GM12878 (cell line): ENCODE measurements around the gene GREB1. TPM values are rescaled to one million over a fixed set of nuclear protein-coding genes. Genes with fewer than 3 reads are reported as not detected.

ENCODE experiments used
- ATAC-seq: fragments of 200-7000 bp; cut with Tn5 transposase; 3 replicates; pipeline ENCODE4 v1.9.1; 2020; ENCODE audit warnings: mild to moderate bottlenecking, moderate library complexity
- BruUV-seq: library from RNA; stranded (reverse); fragments of 400-500 nt; replicated peaks from 2 replicates; lab custom pipeline; 2021; lab: Mats Ljungman, UMichigan
- CTCF ChIA-PET: fragments of 300-600 bp; sonication (Branson Sonifier 250); formaldehyde crosslinking; extraction: SDS; loops from one replicate; lab custom pipeline; 2021; ENCODE audit warnings: inconsistent platforms; lab: Yijun Ruan, JAX
- POLR2A ChIA-PET: fragments of 350-600 bp; formaldehyde crosslinking; extraction: SDS; loops from one replicate; lab custom pipeline; 2021; ENCODE audit warnings: inconsistent platforms; lab: Charles Lee
- RAD21 ChIA-PET: fragments of 300-600 bp; sonication (Branson Sonifier 250); formaldehyde crosslinking; loops from one replicate; lab custom pipeline; 2023; ENCODE audit warnings: antibody characterized with exemption; ENCODE audit not compliant: unreplicated experiment; lab: Charles Lee
- SMC1A ChIA-PET: fragments of 300-600 bp; sonication (Branson Sonifier 250); formaldehyde crosslinking; loops from one replicate; lab custom pipeline; 2023; ENCODE audit not compliant: unreplicated experiment, uncharacterized antibody; lab: Charles Lee
- DNase-seq: peaks from one replicate; pipeline ENCODE4 v3.0.0-alpha.2; 2011; ENCODE audit warnings: low read depth, low spot score
- FAIRE-seq: peaks from 3 replicates; lab custom pipeline; 2011; peaks lifted over from hg19 to GRCh38; lab: Jason Lieb, UNC
- H2AFZ ChIP-seq: 2 replicates; pipeline ENCODE4 v1.6.0; 2011; ENCODE audit warnings: low read depth, low read length, control low read depth; ENCODE audit not compliant: control insufficient read depth
- H3K27ac ChIP-seq: 2 replicates; pipeline ENCODE4 v1.5.1; 2011; ENCODE audit warnings: control low read depth; ENCODE audit not compliant: control insufficient read depth, insufficient read depth
- H3K27me3 ChIP-seq, 2 experiments: replicated peaks in 1 of 2; 2 replicates each; pipeline versions ENCODE4 v1.6.0 to v1.6.1; 2011; ENCODE audit warnings: low read length in 1 of 2; ENCODE audit not compliant: control insufficient read depth in 2 of 2, insufficient read depth in 2 of 2
- H3K36me3 ChIP-seq, 2 experiments: 2 replicates each; pipeline ENCODE4 v1.5.1; 2011; ENCODE audit warnings: low read length in 1 of 2; ENCODE audit not compliant: control insufficient read depth in 2 of 2, insufficient read depth in 2 of 2
- H3K4me1 ChIP-seq: 2 replicates; pipeline ENCODE4 v1.6.1; 2011; ENCODE audit warnings: mild to moderate bottlenecking, low read length, moderate library complexity, mixed read lengths; ENCODE audit not compliant: control insufficient read depth, insufficient read depth
- H3K4me2 ChIP-seq: 2 replicates; pipeline ENCODE4 v1.6.0; 2011; ENCODE audit warnings: control low read depth; ENCODE audit not compliant: control insufficient read depth, insufficient read depth
- H3K4me3 ChIP-seq: fragments of 200-600 bp; sonication (generic); 2 replicates; pipeline ENCODE4 v1.5.1; 2016
- H3K79me2 ChIP-seq: 2 replicates; pipeline ENCODE4 v1.6.0; 2011; ENCODE audit warnings: low read length; ENCODE audit not compliant: control insufficient read depth, insufficient read depth
- H3K9ac ChIP-seq: 2 replicates; pipeline ENCODE4 v1.8.0; 2011; ENCODE audit warnings: low read length, control low read depth, mixed read lengths; ENCODE audit not compliant: control insufficient read depth, insufficient read depth
- H3K9me3 ChIP-seq: replicated peaks from 3 replicates; pipeline ENCODE4 v1.5.1; 2011; ENCODE audit warnings: mild to moderate bottlenecking, low read length; ENCODE audit not compliant: control insufficient read depth, insufficient read depth
- H4K20me1 ChIP-seq: 2 replicates; pipeline ENCODE4 v1.6.0; 2011; ENCODE audit not compliant: control insufficient read depth, insufficient read depth
- BCL3 ChIP-seq: IDR thresholded peaks from 2 replicates; pipeline ENCODE4 v1.6.1; 2011; ENCODE audit warnings: borderline replicate concordance, low read depth, mild to moderate bottlenecking, moderate library complexity, low read length; ENCODE audit not compliant: insufficient read depth, poor library complexity, severe bottlenecking
- CEBPB ChIP-seq, 2 experiments: fragments of 150-350 bp in 1 of 2; IDR thresholded peaks; 2 replicates each; pipeline ENCODE4 v1.6.1; 2012 to 2014; ENCODE audit warnings: low read depth in 2 of 2, low read length in 2 of 2, borderline replicate concordance in 1 of 2, inconsistent platforms in 1 of 2
- CHD2 ChIP-seq: IDR thresholded peaks from 2 replicates; pipeline ENCODE4 v1.6.1; 2011; ENCODE audit warnings: low read depth, low read length, improper control_type of control experiment, borderline replicate concordance
- CREB1 ChIP-seq: IDR thresholded peaks from 2 replicates; pipeline ENCODE4 v1.6.1; 2012; ENCODE audit warnings: low read depth, mild to moderate bottlenecking, inconsistent platforms
- EZH2 ChIP-seq: IDR thresholded peaks from 2 replicates; pipeline ENCODE4 v1.6.1; 2012; ENCODE audit warnings: low read depth, mild to moderate bottlenecking, control low read depth, inconsistent platforms, low read length, borderline replicate concordance; ENCODE audit not compliant: control insufficient read depth
- FOXK2 ChIP-seq: fragments of 450-650 bp; IDR thresholded peaks from 2 replicates; pipeline ENCODE4 v1.6.1; 2017; ENCODE audit warnings: mild to moderate bottlenecking, moderate library complexity
- HDAC6 ChIP-seq: fragments of 200-600 bp; sonication (generic); IDR thresholded peaks from one replicate; pipeline ENCODE4 v1.8.0; 2017; ENCODE audit warnings: antibody characterized with exemption; ENCODE audit not compliant: unreplicated experiment
- LARP7 ChIP-seq: fragments of 450-650 bp; IDR thresholded peaks from 2 replicates; pipeline ENCODE4 v1.6.1; 2017; ENCODE audit warnings: mild to moderate bottlenecking
- MYC ChIP-seq: IDR thresholded peaks from 2 replicates; pipeline ENCODE4 v1.6.1; 2011; ENCODE audit warnings: mild to moderate bottlenecking, low read length, moderate library complexity, inconsistent platforms; ENCODE audit not compliant: insufficient read depth, insufficient replicate concordance, insufficient read length, severe bottlenecking
- PAX8 ChIP-seq: fragments of 450-650 bp; IDR thresholded peaks from 2 replicates; pipeline ENCODE4 v1.6.1; 2017; ENCODE audit warnings: mild to moderate bottlenecking, moderate library complexity
- SMAD5 ChIP-seq: IDR thresholded peaks from 2 replicates; pipeline ENCODE4 v1.6.1; 2016; ENCODE audit warnings: antibody characterized with exemption, low read depth
- SPI1 ChIP-seq: IDR thresholded peaks from 2 replicates; pipeline ENCODE4 v1.6.1; 2011; ENCODE audit warnings: low read depth, mild to moderate bottlenecking, low read length, moderate library complexity, borderline replicate concordance; ENCODE audit not compliant: insufficient read depth
- SUZ12 ChIP-seq: fragments of 200-600 bp; sonication (generic); IDR thresholded peaks from one replicate; pipeline ENCODE4 v1.6.1; 2018; ENCODE audit warnings: antibody characterized with exemption, mild to moderate bottlenecking; ENCODE audit not compliant: unreplicated experiment
- TBL1XR1 ChIP-seq: IDR thresholded peaks from 2 replicates; pipeline ENCODE4 v1.6.1; 2012; ENCODE audit warnings: low read depth, low read length, improper control_type of control experiment
- TCF12 ChIP-seq: IDR thresholded peaks from 2 replicates; pipeline ENCODE4 v1.6.1; 2011; ENCODE audit warnings: low read depth, mild to moderate bottlenecking, low read length
- USF1 ChIP-seq: IDR thresholded peaks from 2 replicates; pipeline ENCODE4 v1.6.1; 2011; ENCODE audit warnings: borderline replicate concordance, low read depth, mild to moderate bottlenecking, moderate library complexity, mixed read lengths, low read length; ENCODE audit not compliant: insufficient read depth; ENCODE audit errors: extremely low read length
- WGBS: methylation state at CpG from one replicate; pipeline ENCODE4 v1.1.6; 2016; ENCODE audit warnings: low lambda C conversion rate; ENCODE audit not compliant: insufficient replicate concordance, insufficient coverage; ENCODE audit errors: missing lambda C conversion rate; 5-methylcytosine and 5-hydroxymethylcytosine counted together
- in situ Hi-C: fragments of 300-500 bp; cut with MboI; formaldehyde crosslinking; loops from 9 replicates; pipeline ENCODE4 v1.14.3; 2018; ENCODE audit warnings: mixed read lengths
- intact Hi-C: fragments of 100-400 bp; cut with micrococcal nuclease; formaldehyde crosslinking; loops from one replicate; pipeline ENCODE4 v1.14.2; 2022; ENCODE audit not compliant: unreplicated experiment
- polyA plus RNA-seq, 11 experiments: library from polyadenylated mRNA; depleted of rRNA in 4 of 11; unstranded in 6 of 11; stranded (reverse) in 5 of 11; fragments of >200 nt; fragmentation: Nextera tagmentation in 4 of 11; fragmentation: Illumina TruSeq in 1 of 11; extraction: Ambion mirVana in 4 of 11; extraction: Trizol in 1 of 11; gene quantifications; 1 replicate in 1 of 11; 2 replicates in 10 of 11; pipeline versions ENCODE4 v1.2.1 to v1.2.3, GENCODE V29; 2011 to 2016; ENCODE audit warnings: inconsistent platforms in 2 of 11, missing spikeins in 2 of 11, low read depth in 1 of 11
- total RNA-seq, 4 experiments: library from RNA; depleted of rRNA in 3 of 4; stranded (reverse); fragments of >200 nt in 3 of 4; fragmentation: Illumina TruSeq in 1 of 4; extraction: Trizol in 1 of 4; gene quantifications; 2 replicates each; pipeline versions ENCODE4 v1.2.1 to v1.2.3, GENCODE V29; 2013 to 2021
- TF ChIP-seq, protein P1 (sequence below): IDR thresholded peaks from 2 replicates; pipeline ENCODE4 v1.6.1; 2011; ENCODE audit warnings: low read depth, mild to moderate bottlenecking, low read length, moderate library complexity, borderline replicate concordance; ENCODE audit errors: extremely low read depth
- TF ChIP-seq, protein P2 (sequence below): fragments of 450-650 bp; conservative IDR thresholded peaks from 2 replicates; pipeline ENCODE4 v1.6.1; 2017; ENCODE audit warnings: mild to moderate bottlenecking, moderate library complexity
- TF ChIP-seq, protein P3 (sequence below): IDR thresholded peaks from 2 replicates; pipeline ENCODE4 v1.6.1; 2012; ENCODE audit warnings: low read length, inconsistent platforms

Gene GREB1
- total and polyA plus RNA-seq, 10 of the 15 experiments (the other 5 are each of a cell fraction or from before 2014, with no cell fraction given), result 0.09 to 2.1 (median 0.37) TPM; not detected in 1

- H3K9ac ChIP-seq, result no peak overlapping the region
- BruUV-seq, result no TSS peak
- no peak overlapping the region for H2AFZ ChIP-seq
- RAD21 ChIA-PET, result no interaction called here
- no peak overlapping the region for H3K27ac ChIP-seq
- intact Hi-C loops, result no loop called here
- H3K4me2 ChIP-seq, result no peak overlapping the region
- H3K36me3 ChIP-seq, result no peaks in the 10 kb centered on the region
- H4K20me1 ChIP-seq, result no peaks in the 10 kb centered on the region
- DNase-seq, result no peak
- WGBS, result 89% methylated on average over 2 of the region's 2 CpGs
- H3K4me3 ChIP-seq, result no peak overlapping the region
- no peaks in the 10 kb centered on the region for H3K9me3 ChIP-seq
- no peaks in the 10 kb centered on the region; a peak in 1 of 4 replicates for H3K27me3 ChIP-seq
- no peaks in the 10 kb centered on the region for H3K79me2 ChIP-seq
- in situ Hi-C loops, result no loop called here
- no peak for FAIRE-seq
- POLR2A ChIA-PET, result no interaction called here
- H3K4me1 ChIP-seq, result peaks cover 13% of the 10 kb centered on the region
- SMC1A ChIA-PET, result no interaction called here
- ATAC-seq, result no peak
- CTCF ChIA-PET, result interaction anchor here (1.5 to 1.9 kb wide), 2 partner anchors 16 to 89 kb away, joined by 4 to 6 read pairs; no protein-coding TSS in a partner anchor
- TF ChIP-seq, protein P1, sequence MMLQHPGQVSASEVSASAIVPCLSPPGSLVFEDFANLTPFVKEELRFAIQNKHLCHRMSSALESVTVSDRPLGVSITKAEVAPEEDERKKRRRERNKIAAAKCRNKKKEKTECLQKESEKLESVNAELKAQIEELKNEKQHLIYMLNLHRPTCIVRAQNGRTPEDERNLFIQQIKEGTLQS, result no peak
- TF ChIP-seq CREB1 (no peak), TCF12 (no peak), HDAC6 (no peak), MYC (no peak), TBL1XR1 (no peak), SMAD5 (no peak), PAX8 (no peak), CEBPB (IDR thresholded peaks at IDR 0.05; ENCODE audit: borderline replicate concordance in 1 of 2, low read depth in 2 of 2, low read length in 2 of 2) (no peak), BCL3 (no peak), LARP7 (no peak), FOXK2 (no peak), EZH2 (no peak), SUZ12 (no peak), USF1 (no peak), SPI1 (no peak), CHD2 (no peak)
- TF ChIP-seq, protein P2, sequence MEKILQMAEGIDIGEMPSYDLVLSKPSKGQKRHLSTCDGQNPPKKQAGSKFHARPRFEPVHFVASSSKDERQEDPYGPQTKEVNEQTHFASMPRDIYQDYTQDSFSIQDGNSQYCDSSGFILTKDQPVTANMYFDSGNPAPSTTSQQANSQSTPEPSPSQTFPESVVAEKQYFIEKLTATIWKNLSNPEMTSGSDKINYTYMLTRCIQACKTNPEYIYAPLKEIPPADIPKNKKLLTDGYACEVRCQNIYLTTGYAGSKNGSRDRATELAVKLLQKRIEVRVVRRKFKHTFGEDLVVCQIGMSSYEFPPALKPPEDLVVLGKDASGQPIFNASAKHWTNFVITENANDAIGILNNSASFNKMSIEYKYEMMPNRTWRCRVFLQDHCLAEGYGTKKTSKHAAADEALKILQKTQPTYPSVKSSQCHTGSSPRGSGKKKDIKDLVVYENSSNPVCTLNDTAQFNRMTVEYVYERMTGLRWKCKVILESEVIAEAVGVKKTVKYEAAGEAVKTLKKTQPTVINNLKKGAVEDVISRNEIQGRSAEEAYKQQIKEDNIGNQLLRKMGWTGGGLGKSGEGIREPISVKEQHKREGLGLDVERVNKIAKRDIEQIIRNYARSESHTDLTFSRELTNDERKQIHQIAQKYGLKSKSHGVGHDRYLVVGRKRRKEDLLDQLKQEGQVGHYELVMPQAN, result no peak
- TF ChIP-seq, protein P3, sequence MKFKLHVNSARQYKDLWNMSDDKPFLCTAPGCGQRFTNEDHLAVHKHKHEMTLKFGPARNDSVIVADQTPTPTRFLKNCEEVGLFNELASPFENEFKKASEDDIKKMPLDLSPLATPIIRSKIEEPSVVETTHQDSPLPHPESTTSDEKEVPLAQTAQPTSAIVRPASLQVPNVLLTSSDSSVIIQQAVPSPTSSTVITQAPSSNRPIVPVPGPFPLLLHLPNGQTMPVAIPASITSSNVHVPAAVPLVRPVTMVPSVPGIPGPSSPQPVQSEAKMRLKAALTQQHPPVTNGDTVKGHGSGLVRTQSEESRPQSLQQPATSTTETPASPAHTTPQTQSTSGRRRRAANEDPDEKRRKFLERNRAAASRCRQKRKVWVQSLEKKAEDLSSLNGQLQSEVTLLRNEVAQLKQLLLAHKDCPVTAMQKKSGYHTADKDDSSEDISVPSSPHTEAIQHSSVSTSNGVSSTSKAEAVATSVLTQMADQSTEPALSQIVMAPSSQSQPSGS, result no peak
Observed at GRCh38 chr2:11494310-11494709, 39.5 kb upstream of the GREB1 start.
